Measurements from ENCODE around the gene TSTD1.

Gene TSTD1

DNA sequence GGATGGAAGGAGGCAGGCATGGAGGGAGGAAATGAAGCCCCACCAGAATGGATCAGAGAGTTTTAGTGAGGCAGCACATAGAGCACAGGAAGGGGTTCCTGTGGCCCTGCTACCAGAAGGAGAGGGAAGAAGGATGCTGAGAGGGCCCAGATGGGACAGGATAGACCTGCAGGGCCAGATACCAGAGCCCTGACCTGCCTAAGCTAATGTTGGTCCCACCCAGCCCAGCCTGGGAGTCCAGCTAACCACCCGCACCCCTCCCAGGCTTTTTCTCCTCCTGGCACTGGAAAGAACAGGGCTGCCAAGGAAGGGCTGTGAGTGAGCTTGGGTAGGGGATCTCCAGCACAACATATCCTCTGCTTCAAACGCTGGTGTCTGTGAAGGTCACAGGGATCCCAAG lies 43.7 kb upstream of the TSTD1 start:
- TF ChIP-seq, protein P1, sequence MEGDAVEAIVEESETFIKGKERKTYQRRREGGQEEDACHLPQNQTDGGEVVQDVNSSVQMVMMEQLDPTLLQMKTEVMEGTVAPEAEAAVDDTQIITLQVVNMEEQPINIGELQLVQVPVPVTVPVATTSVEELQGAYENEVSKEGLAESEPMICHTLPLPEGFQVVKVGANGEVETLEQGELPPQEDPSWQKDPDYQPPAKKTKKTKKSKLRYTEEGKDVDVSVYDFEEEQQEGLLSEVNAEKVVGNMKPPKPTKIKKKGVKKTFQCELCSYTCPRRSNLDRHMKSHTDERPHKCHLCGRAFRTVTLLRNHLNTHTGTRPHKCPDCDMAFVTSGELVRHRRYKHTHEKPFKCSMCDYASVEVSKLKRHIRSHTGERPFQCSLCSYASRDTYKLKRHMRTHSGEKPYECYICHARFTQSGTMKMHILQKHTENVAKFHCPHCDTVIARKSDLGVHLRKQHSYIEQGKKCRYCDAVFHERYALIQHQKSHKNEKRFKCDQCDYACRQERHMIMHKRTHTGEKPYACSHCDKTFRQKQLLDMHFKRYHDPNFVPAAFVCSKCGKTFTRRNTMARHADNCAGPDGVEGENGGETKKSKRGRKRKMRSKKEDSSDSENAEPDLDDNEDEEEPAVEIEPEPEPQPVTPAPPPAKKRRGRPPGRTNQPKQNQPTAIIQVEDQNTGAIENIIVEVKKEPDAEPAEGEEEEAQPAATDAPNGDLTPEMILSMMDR (conservative IDR thresholded peaks at IDR 0.05; ENCODE audit: low read depth, low read length), result no peak

DNA sequence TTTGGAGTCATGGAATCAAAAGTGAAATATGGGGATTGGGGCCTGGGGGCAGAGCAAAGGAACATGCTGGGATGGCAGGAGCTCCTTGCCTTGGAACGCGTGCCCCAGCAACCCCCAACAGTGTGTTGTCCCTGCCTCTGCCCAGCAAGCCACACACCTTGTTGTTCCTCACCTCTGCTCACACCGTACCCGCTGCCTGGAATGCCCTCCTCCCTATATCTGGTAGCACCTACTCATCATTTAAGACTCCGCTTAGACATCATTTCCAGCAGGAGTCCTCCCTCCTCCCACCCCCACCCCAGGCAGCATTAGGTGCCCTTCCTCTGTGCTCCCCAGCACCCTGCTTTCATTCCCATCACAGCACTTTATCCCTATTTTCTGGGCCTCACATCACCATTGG lies 42.8 kb upstream of the TSTD1 start:
- TF ChIP-seq, protein P1 (conservative IDR thresholded peaks at IDR 0.05; ENCODE audit: low read depth, low read length), result no peak
- no peak for DNase-seq (ENCODE audit: low read depth)
- H3K4me3 ChIP-seq (ENCODE audit: low read length), result no peak overlapping the region

More for the DNA sequence above, 43.7 kb upstream of the TSTD1 start:
- H3K4me3 ChIP-seq (ENCODE audit: low read length), result no peak overlapping the region
- no peak for DNase-seq (ENCODE audit: low read depth)

GRCh38 chr1:161080441-161081405 lies 42.0 kb upstream of the TSTD1 start:
- TF ChIP-seq, protein P1 (conservative IDR thresholded peaks at IDR 0.05; ENCODE audit: low read depth, low read length), result no peak
- no peak overlapping the region for H3K4me3 ChIP-seq (ENCODE audit: low read length)
- DNase-seq (ENCODE audit: low read depth), result no peak

- TF ChIP-seq, protein P1 (conservative IDR thresholded peaks at IDR 0.05; ENCODE audit: low read depth, low read length), result no peak
- no peak for DNase-seq (ENCODE audit: low read depth)
- H3K4me3 ChIP-seq (ENCODE audit: low read length), result no peak overlapping the region
Measured at GRCh38 chr1:161079436-161080110, 40.8 kb upstream of the TSTD1 start.

DNA sequence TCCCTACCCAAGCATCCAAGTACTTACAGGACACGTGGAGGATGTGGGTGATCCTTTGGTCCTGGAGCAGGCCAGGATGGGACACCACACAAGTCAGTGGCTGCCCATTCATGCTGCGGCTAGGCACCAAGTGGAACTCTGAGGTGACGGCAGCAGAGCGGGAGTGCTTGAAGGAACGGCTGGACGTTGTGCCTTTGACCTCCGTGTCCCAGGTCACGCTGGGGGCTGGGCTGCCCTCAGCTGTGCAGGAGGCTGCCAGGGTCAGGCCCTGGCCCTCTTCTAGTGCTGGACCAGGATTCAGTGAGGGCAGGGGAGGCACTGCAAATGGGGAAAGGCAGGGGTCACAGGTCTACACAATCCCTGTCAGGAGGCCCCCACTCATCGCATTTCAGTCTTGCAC lies 38.7 kb upstream of the TSTD1 start:
- TF ChIP-seq, protein P1 (conservative IDR thresholded peaks at IDR 0.05; ENCODE audit: low read depth, low read length), result no peak

DNA sequence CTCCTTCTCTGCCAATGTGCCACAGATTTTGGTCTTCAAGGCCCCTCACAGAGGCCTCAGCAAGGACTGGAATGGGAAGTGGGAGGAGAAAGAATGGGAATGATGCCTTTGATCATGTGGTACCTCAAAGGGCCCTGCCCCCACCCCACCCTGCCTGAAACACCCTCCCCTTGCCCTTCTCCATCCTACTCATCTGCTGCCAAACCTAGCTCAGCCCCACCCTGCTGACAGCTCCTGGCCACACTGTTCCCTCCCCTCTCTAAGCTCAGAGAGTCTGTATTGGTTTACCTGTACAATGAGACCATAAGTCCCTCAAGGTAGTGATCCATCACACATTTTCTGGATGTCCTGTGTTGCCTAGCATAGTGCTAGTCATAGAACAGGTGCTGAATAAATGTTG lies 37.6 kb upstream of the TSTD1 start:
- no peak for DNase-seq (ENCODE audit: low read depth)
- H3K4me3 ChIP-seq (ENCODE audit: low read length), result no peak overlapping the region
- TF ChIP-seq, protein P1 (conservative IDR thresholded peaks at IDR 0.05; ENCODE audit: low read depth, low read length), result no peak

More for the DNA sequence above, 38.7 kb upstream of the TSTD1 start:
- no peak overlapping the region for H3K4me3 ChIP-seq (ENCODE audit: low read length)
- DNase-seq (ENCODE audit: low read depth), result no peak
